K562 (cell line): Measurements from ENCODE around the gene RHOBTB3. TPM values are rescaled to one million over a fixed set of nuclear protein-coding genes. Genes with fewer than 3 reads are reported as not detected.

Source experiments
- AFF1 ChIP-seq, 2 experiments: fragments of 450-650 bp; IDR thresholded peaks; 2 replicates each; pipeline ENCODE4 v1.6.1; 2018; ENCODE audit warnings: mild to moderate bottlenecking in 2 of 2, low read depth in 1 of 2; ENCODE audit not compliant: partially characterized antibody in 2 of 2
- BCL6 ChIP-seq: fragments of 250-450 bp; sonication (Bioruptor Pico); IDR thresholded peaks from 2 replicates; pipeline ENCODE4 v1.4.0; 2020
- CTBP1 ChIP-seq: fragments of 450-650 bp; IDR thresholded peaks from 2 replicates; pipeline ENCODE4 v1.6.1; 2016; ENCODE audit warnings: borderline replicate concordance
- ETV5 ChIP-seq: sonication (generic); formaldehyde crosslinking; IDR thresholded peaks from 2 replicates; pipeline ENCODE4 v1.4.0; 2020; ENCODE audit warnings: low read depth, mild to moderate bottlenecking, missing genetic modification reagents
- FIP1L1 ChIP-seq: fragments of 200-400 bp; formaldehyde crosslinking; IDR thresholded peaks from 2 replicates; pipeline ENCODE4 v1.6.1; 2018; ENCODE audit warnings: mild to moderate bottlenecking, low read depth, low read length; ENCODE audit not compliant: poor library complexity, severe bottlenecking
- GTF2A2 ChIP-seq: IDR thresholded peaks from 2 replicates; pipeline ENCODE4 v1.6.1; 2016; ENCODE audit warnings: mild to moderate bottlenecking, missing genetic modification characterization, missing compliant biosample characterization
- HNRNPL ChIP-seq: fragments of 200-400 bp; formaldehyde crosslinking; IDR thresholded peaks from 2 replicates; pipeline ENCODE4 v1.6.1; 2017; ENCODE audit warnings: low read depth, mild to moderate bottlenecking, low read length
- MLLT1 ChIP-seq, 2 experiments: fragments of 450-650 bp; IDR thresholded peaks; 2 replicates each; pipeline ENCODE4 v1.6.1; 2016
- NR4A1 ChIP-seq, 2 experiments: fragments of 250-450 bp in 1 of 2; fragments of 450-650 bp in 1 of 2; sonication (Bioruptor Pico) in 1 of 2; IDR thresholded peaks; 2 replicates each; pipeline versions ENCODE4 v1.4.0 to v1.6.1; 2016 to 2020; ENCODE audit warnings: mild to moderate bottlenecking in 2 of 2, missing compliant biosample characterization in 1 of 2, missing genetic modification characterization in 1 of 2, moderate library complexity in 1 of 2
- RCOR1 ChIP-seq, 2 experiments: IDR thresholded peaks; 2 replicates each; pipeline ENCODE4 v1.6.1; 2012; ENCODE audit warnings: low read depth in 2 of 2, low read length in 2 of 2, borderline replicate concordance in 1 of 2, improper control_type of control experiment in 1 of 2
- SLC30A9 ChIP-seq: fragments of 250-450 bp; sonication (Bioruptor Pico); IDR thresholded peaks from 2 replicates; pipeline ENCODE4 v1.8.0; 2022; ENCODE audit warnings: mild to moderate bottlenecking, moderate library complexity
- SNAPC5 ChIP-seq: fragments of 250-450 bp; sonication (Bioruptor Pico); IDR thresholded peaks from 2 replicates; pipeline ENCODE4 v1.8.0; 2021; ENCODE audit warnings: moderate library complexity, mild to moderate bottlenecking, inconsistent platforms
- TBL1XR1 ChIP-seq, 2 experiments: IDR thresholded peaks; 2 replicates each; pipeline ENCODE4 v1.6.1; 2012; ENCODE audit warnings: improper control_type of control experiment in 2 of 2, low read length in 2 of 2, mild to moderate bottlenecking in 1 of 2
- ZNF12 ChIP-seq: sonication (generic); formaldehyde crosslinking; IDR thresholded peaks from 2 replicates; pipeline ENCODE4 v1.4.0; 2020; ENCODE audit warnings: mild to moderate bottlenecking, missing genetic modification reagents
- ZNF589 ChIP-seq: fragments of 200-800 bp; sonication (Bioruptor generic); IDR thresholded peaks from 2 replicates; pipeline ENCODE4 v1.6.1; 2016; ENCODE audit warnings: low read depth, missing genetic modification characterization, missing compliant biosample characterization
- ZNF717 ChIP-seq: fragments of 250-450 bp; sonication (Bioruptor Pico); IDR thresholded peaks from 2 replicates; pipeline ENCODE4 v1.5.0; 2021
- ZNF76 ChIP-seq: fragments of 250-450 bp; sonication (Bioruptor Pico); IDR thresholded peaks from 2 replicates; pipeline ENCODE4 v1.4.0; 2020; ENCODE audit warnings: mild to moderate bottlenecking, moderate library complexity, borderline replicate concordance
- ZNF766 ChIP-seq: fragments of 200-800 bp; sonication (Bioruptor generic); conservative IDR thresholded peaks from 2 replicates; pipeline ENCODE4 v1.6.1; 2016; ENCODE audit warnings: missing genetic modification characterization, missing compliant biosample characterization
- polyA plus RNA-seq, 8 experiments: library from polyadenylated mRNA; depleted of rRNA in 4 of 8; stranded (reverse) in 5 of 8; unstranded in 3 of 8; fragments of >200 nt; fragmentation: Nextera tagmentation in 2 of 8; fragmentation: Illumina TruSeq in 1 of 8; extraction: Ambion mirVana in 2 of 8; extraction: Trizol in 1 of 8; gene quantifications; 2 replicates each; pipeline versions ENCODE4 v1.2.1 to v1.2.3, GENCODE V29; 2011 to 2014; ENCODE audit warnings: inconsistent platforms in 1 of 8, missing spikeins in 1 of 8
- total RNA-seq, 7 experiments: library from RNA; depleted of rRNA in 6 of 7; stranded (reverse); fragments of >200 nt in 6 of 7; fragmentation: Illumina TruSeq in 2 of 7; extraction: Trizol in 2 of 7; gene quantifications; 2 replicates each; pipeline versions ENCODE4 v1.2.1 to v1.2.3, GENCODE V29; 2011 to 2021; ENCODE audit warnings: low replicate concordance in 1 of 7
- TF ChIP-seq, protein P1 (sequence below): fragments of 450-650 bp; IDR thresholded peaks from 2 replicates; pipeline ENCODE4 v1.6.1; 2018; ENCODE audit warnings: mild to moderate bottlenecking, low read depth; ENCODE audit not compliant: partially characterized antibody

Gene RHOBTB3
- total and polyA plus RNA-seq, 9 of the 15 experiments (the other 6 are each of a cell fraction or from before 2014, with no cell fraction given) = 39.7 to 143 (median 115) TPM

DNA sequence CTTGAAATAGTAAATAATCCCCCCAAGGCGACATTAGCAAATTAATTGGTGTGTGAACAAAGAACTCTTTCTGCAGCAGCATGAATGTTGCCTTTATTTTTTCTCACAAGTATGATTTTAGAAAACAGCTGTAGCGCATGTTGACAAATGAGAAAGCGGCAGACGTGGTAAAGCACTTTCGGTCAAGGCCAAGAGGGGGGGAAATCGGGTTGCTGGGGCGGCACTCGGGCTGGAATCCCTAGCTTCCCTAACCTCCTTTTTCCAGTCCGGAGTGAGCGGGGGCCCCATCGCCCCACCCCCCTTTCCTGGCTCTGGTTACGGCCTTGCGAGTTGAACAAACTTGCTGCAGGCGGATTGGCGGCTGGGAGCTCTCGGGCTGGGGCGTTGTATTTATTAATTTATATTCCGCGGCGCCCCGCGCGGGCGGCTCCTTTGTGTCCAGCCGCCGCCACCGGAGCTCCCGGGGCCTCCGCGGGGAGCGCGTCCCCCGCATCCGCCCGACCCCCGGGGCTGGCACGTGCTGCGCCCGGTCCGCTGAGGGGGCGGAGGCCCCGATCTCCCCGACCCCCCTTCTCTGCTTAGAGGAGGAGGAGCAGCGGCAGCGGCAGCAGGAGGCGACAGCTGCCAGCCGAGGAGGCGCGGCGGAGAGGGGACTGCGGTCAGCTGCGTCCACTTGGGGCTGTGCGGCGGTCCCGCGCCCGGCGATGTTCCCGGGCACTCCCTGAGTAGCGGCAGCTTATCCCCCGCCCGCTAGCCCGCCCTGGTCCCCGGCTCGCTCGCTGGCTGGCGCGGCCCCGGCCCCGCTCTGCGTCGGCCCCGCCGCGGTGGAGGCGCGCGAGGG is at the start of gene RHOBTB3 (continued):
- TF ChIP-seq NR4A1 (CRISPR knock-in tag; IDR thresholded peaks at IDR 0.05) (no peak), NR4A1 (tag; IDR thresholded peaks at IDR 0.05) (0 out of 2 replicates have a peak, but pooled peaks have one; percentile 33), MLLT1 (IDR thresholded peaks at IDR 0.05) (peak; percentile 92 to 96), RCOR1 (IDR thresholded peaks at IDR 0.05; ENCODE audit: borderline replicate concordance in 1 of 2, low read depth in 2 of 2, low read length in 2 of 2) (no peak; a peak in 2 of 4 replicates), SLC30A9 (no peak), CTBP1 (peak; percentile 74; the same call in 1 of the 2 replicates), GTF2A2 (tag) (0 out of 2 replicates have a peak, but pooled peaks have one; percentile 33), SNAPC5 (no peak), FIP1L1 (peak; percentile 96), ETV5 (CRISPR knock-in tag) (peak; percentile 11; the same call in 1 of the 2 replicates), ZNF12 (CRISPR knock-in tag) (0 out of 2 replicates have a peak, but pooled peaks have one; percentile 21), ZNF589 (0 out of 2 replicates have a peak, but pooled peaks have one; percentile 7), TBL1XR1 (IDR thresholded peaks at IDR 0.05; ENCODE audit: low read length in 2 of 2) (peak in 1 of 2 experiments; percentile 41; a peak in 1 of 4 replicates), ZNF766 (CRISPR knock-in tag) (peak; percentile 87), ZNF76 (0 out of 2 replicates have a peak, but pooled peaks have one; percentile 77), ZNF717 (CRISPR knock-in tag) (0 out of 2 replicates have a peak, but pooled peaks have one; percentile 72), HNRNPL (peak; percentile 88), BCL6 (CRISPR knock-in tag) (no peak), AFF1 (IDR thresholded peaks at IDR 0.05; ENCODE audit: low read depth in 1 of 2, partially characterized antibody in 2 of 2) (peak; percentile 75)
- TF ChIP-seq, protein P1, sequence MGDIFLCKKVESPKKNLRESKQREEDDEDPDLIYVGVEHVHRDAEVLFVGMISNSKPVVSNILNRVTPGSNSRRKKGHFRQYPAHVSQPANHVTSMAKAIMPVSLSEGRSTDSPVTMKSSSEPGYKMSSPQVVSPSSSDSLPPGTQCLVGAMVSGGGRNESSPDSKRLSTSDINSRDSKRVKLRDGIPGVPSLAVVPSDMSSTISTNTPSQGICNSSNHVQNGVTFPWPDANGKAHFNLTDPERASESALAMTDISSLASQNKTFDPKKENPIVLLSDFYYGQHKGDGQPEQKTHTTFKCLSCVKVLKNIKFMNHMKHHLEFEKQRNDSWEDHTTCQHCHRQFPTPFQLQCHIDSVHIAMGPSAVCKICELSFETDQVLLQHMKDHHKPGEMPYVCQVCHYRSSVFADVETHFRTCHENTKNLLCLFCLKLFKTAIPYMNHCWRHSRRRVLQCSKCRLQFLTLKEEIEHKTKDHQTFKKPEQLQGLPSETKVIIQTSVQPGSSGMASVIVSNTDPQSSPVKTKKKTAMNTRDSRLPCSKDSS = no peak
